Karpas-422 (cell line): ENCODE results near the gene RIC3. TPM values are rescaled to one million over a fixed set of nuclear protein-coding genes. Genes with fewer than 3 reads are reported as not detected.

Source experiments
- DNase-seq: peaks from one replicate; pipeline ENCODE4 v3.0.0-alpha.2; 2015
- H2AFZ ChIP-seq: fragments of 200-600 bp; sonication (generic); 2 replicates; pipeline ENCODE4 v1.6.1; 2014; ENCODE audit warnings: antibody characterized with exemption, low read length, mixed read lengths
- H3K27ac ChIP-seq: fragments of 200-600 bp; sonication (generic); 2 replicates; pipeline ENCODE4 v1.5.1; 2014; ENCODE audit warnings: mild to moderate bottlenecking, low read length, moderate library complexity
- H3K27me3 ChIP-seq: fragments of 200-600 bp; sonication (generic); 2 replicates; pipeline ENCODE4 v1.6.1; 2014; ENCODE audit warnings: low read length, mixed read lengths
- H3K36me3 ChIP-seq: fragments of 200-600 bp; sonication (generic); 2 replicates; pipeline ENCODE4 v1.6.1; 2014; ENCODE audit warnings: low read length, mixed read lengths; ENCODE audit not compliant: insufficient read depth
- H3K4me1 ChIP-seq: fragments of 200-600 bp; sonication (generic); 2 replicates; pipeline ENCODE4 v1.6.1; 2014; ENCODE audit warnings: mild to moderate bottlenecking, low read length, mixed read lengths
- H3K4me2 ChIP-seq: fragments of 200-600 bp; sonication (generic); 2 replicates; pipeline ENCODE4 v1.6.1; 2014; ENCODE audit warnings: low read length, low read depth, mild to moderate bottlenecking; ENCODE audit not compliant: poor library complexity, severe bottlenecking
- H3K4me3 ChIP-seq: fragments of 200-600 bp; sonication (generic); 2 replicates; pipeline ENCODE4 v1.5.1; 2014; ENCODE audit warnings: mild to moderate bottlenecking, antibody characterized with exemption, low read length, mixed read lengths
- H3K79me2 ChIP-seq: fragments of 200-600 bp; sonication (generic); 2 replicates; pipeline ENCODE4 v1.6.1; 2014; ENCODE audit warnings: mild to moderate bottlenecking, low read length, mixed read lengths
- H3K9ac ChIP-seq: fragments of 200-600 bp; sonication (generic); 2 replicates; pipeline ENCODE4 v1.6.0; 2014; ENCODE audit warnings: low read length
- H3K9me2 ChIP-seq: fragments of 200-600 bp; sonication (generic), shearing (Covaris generic); replicated peaks from 2 replicates; pipeline ENCODE4 v1.6.0; 2014; ENCODE audit warnings: mild to moderate bottlenecking, low read length, moderate library complexity; ENCODE audit not compliant: insufficient read depth
- H3K9me3 ChIP-seq: fragments of 300-700, 200-600 bp; sonication (generic); 2 replicates; pipeline ENCODE4 v1.6.1; 2014; ENCODE audit warnings: low read length, mixed read lengths
- H4K20me1 ChIP-seq: fragments of 200-600 bp; sonication (generic); 2 replicates; pipeline ENCODE4 v1.6.1; 2014; ENCODE audit warnings: mild to moderate bottlenecking, antibody characterized with exemption, low read length, low read depth; ENCODE audit not compliant: insufficient read depth
- total RNA-seq: library from RNA; depleted of rRNA; stranded (reverse); fragments of >200 nt; shearing (Covaris generic); gene quantifications from 2 replicates; pipeline ENCODE4 v1.2.3, GENCODE V29; 2014; ENCODE audit warnings: low replicate concordance; rRNA removed

RIC3 gene
- total RNA-seq = not detected in 2 replicates

GRCh38 chr11:8168485-8169257 is at the start of gene RIC3:
Gene RIC3 (minus strand): TSS chr11:8169025. CDS start chr11:8168989, 36 bp downstream.
- no peak within 1 kb of the TSS for H3K9ac ChIP-seq
- H3K4me2 ChIP-seq = no peak within 1 kb of the TSS
- no peak within 1 kb of the TSS for H2AFZ ChIP-seq

GRCh38 chr11:8218409-8218808 is 49.6 kb upstream of the RIC3 start:
- H3K27me3 ChIP-seq = no peaks in the 10 kb centered on the region
- no peaks in the 10 kb centered on the region for H3K79me2 ChIP-seq
- H3K4me3 ChIP-seq = no peak overlapping the region
- no peaks in the 10 kb centered on the region for H3K9me2 ChIP-seq
- H3K36me3 ChIP-seq = no peaks in the 10 kb centered on the region
- no peak overlapping the region for H3K27ac ChIP-seq
- H3K4me1 ChIP-seq = no peaks in the 10 kb centered on the region
- no peaks in the 10 kb centered on the region for H4K20me1 ChIP-seq
- no peak for DNase-seq
- H3K4me2 ChIP-seq = no peak overlapping the region
- H3K9ac ChIP-seq = no peak overlapping the region
- H2AFZ ChIP-seq = no peak overlapping the region
- no peaks in the 10 kb centered on the region for H3K9me3 ChIP-seq

More at GRCh38 chr11:8168485-8169257, at the start of gene RIC3:
- Histone ChIP-seq H3K27me3 (no peaks in the 10 kb centered on the region), H3K27ac (no peak within 1 kb of the TSS), H3K9me3 (no peaks in the 10 kb centered on the region), H3K36me3 (no peaks in the 10 kb centered on the region), H3K9me2 (no peaks in the 10 kb centered on the region), H3K4me1 (no peaks in the 10 kb centered on the region), H3K79me2 (no peaks in the 10 kb centered on the region), H4K20me1 (no peaks in the 10 kb centered on the region), H3K4me3 (no peak within 1 kb of the TSS)
- no peak for DNase-seq

- no peaks in the 10 kb centered on the region for H3K27me3 ChIP-seq
- H3K9me2 ChIP-seq = no peaks in the 10 kb centered on the region
- no peak overlapping the region for H3K9ac ChIP-seq
- no peak overlapping the region for H3K27ac ChIP-seq
- H2AFZ ChIP-seq = no peak overlapping the region
- H3K36me3 ChIP-seq = no peaks in the 10 kb centered on the region
- H3K79me2 ChIP-seq = no peaks in the 10 kb centered on the region
- H3K9me3 ChIP-seq = no peaks in the 10 kb centered on the region
- H3K4me2 ChIP-seq = no peak overlapping the region
- H3K4me1 ChIP-seq = no peaks in the 10 kb centered on the region
- H3K4me3 ChIP-seq = no peak overlapping the region
- DNase-seq = no peak
- H4K20me1 ChIP-seq = no peaks in the 10 kb centered on the region
Observed at GRCh38 chr11:8217926-8218325, 49.1 kb upstream of the RIC3 start.

- H3K79me2 ChIP-seq = no peaks in the 10 kb centered on the region
- no peaks in the 10 kb centered on the region for H3K4me1 ChIP-seq
Observed at GRCh38 chr11:8217136-8217535, 48.3 kb upstream of the RIC3 start.

GRCh38 chr11:8213376-8213775 is 44.6 kb upstream of the RIC3 start:
- no peaks in the 10 kb centered on the region for H3K36me3 ChIP-seq
- no peak overlapping the region for H3K4me3 ChIP-seq
- H4K20me1 ChIP-seq = no peaks in the 10 kb centered on the region
- no peaks in the 10 kb centered on the region for H3K9me3 ChIP-seq
- no peaks in the 10 kb centered on the region for H3K79me2 ChIP-seq
- no peaks in the 10 kb centered on the region for H3K9me2 ChIP-seq
- no peak for DNase-seq
- no peaks in the 10 kb centered on the region for H3K4me1 ChIP-seq
- no peak overlapping the region for H3K4me2 ChIP-seq
- H2AFZ ChIP-seq = no peak overlapping the region
- H3K27me3 ChIP-seq = no peaks in the 10 kb centered on the region
- H3K9ac ChIP-seq = no peak overlapping the region
- H3K27ac ChIP-seq = no peak overlapping the region

More at GRCh38 chr11:8217136-8217535, 48.3 kb upstream of the RIC3 start:
- Histone ChIP-seq H3K27me3 (no peaks in the 10 kb centered on the region), H3K4me2 (no peak overlapping the region), H3K4me3 (no peak overlapping the region), H3K9me2 (no peaks in the 10 kb centered on the region), H4K20me1 (no peaks in the 10 kb centered on the region), H3K9me3 (no peaks in the 10 kb centered on the region), H3K9ac (no peak overlapping the region), H3K36me3 (no peaks in the 10 kb centered on the region), H2AFZ (no peak overlapping the region), H3K27ac (no peak overlapping the region)
- DNase-seq = no peak

- no peaks in the 10 kb centered on the region for H3K79me2 ChIP-seq
Observed at GRCh38 chr11:8209208-8209807, 40.5 kb upstream of the RIC3 start.

GRCh38 chr11:8207080-8208000 is 38.5 kb upstream of the RIC3 start:
- no peak overlapping the region for H3K4me2 ChIP-seq
- H3K9me2 ChIP-seq = no peaks in the 10 kb centered on the region
- H3K27me3 ChIP-seq = no peaks in the 10 kb centered on the region
- H3K27ac ChIP-seq = no peak overlapping the region
- H3K79me2 ChIP-seq = no peaks in the 10 kb centered on the region
- H3K9ac ChIP-seq = no peak overlapping the region
- H3K36me3 ChIP-seq = no peaks in the 10 kb centered on the region
- H3K4me3 ChIP-seq = no peak overlapping the region
- H4K20me1 ChIP-seq = no peaks in the 10 kb centered on the region
- DNase-seq = no peak
- no peaks in the 10 kb centered on the region for H3K9me3 ChIP-seq
- no peak overlapping the region for H2AFZ ChIP-seq
- H3K4me1 ChIP-seq = no peaks in the 10 kb centered on the region

More at GRCh38 chr11:8209208-8209807, 40.5 kb upstream of the RIC3 start:
- no peaks in the 10 kb centered on the region for H3K9me3 ChIP-seq
- H3K4me2 ChIP-seq = no peak overlapping the region
- H3K9ac ChIP-seq = no peak overlapping the region
- H2AFZ ChIP-seq = no peak overlapping the region
- no peaks in the 10 kb centered on the region for H3K4me1 ChIP-seq
- peak; percentile 69 for DNase-seq
- no peaks in the 10 kb centered on the region for H3K27me3 ChIP-seq
- H3K9me2 ChIP-seq = no peaks in the 10 kb centered on the region
- H3K4me3 ChIP-seq = no peak overlapping the region
- H3K27ac ChIP-seq = no peak overlapping the region
- no peaks in the 10 kb centered on the region for H4K20me1 ChIP-seq
- H3K36me3 ChIP-seq = no peaks in the 10 kb centered on the region
